WTC11 (cell line): Measurements from ENCODE around the gene LMF1. TPM values are rescaled to one million over a fixed set of nuclear protein-coding genes. Genes with fewer than 3 reads are reported as not detected.

Experiments
- ATAC-seq: fragments of 200-7000 bp; cut with Tn5 transposase; 2 replicates; pipeline ENCODE4 v1.10.0; 2021; ENCODE audit warnings: mild to moderate bottlenecking, moderate library complexity
- CTCF ChIA-PET: fragments of 300-600 bp; sonication (Branson Sonifier 250); formaldehyde crosslinking; loops from one replicate; lab custom pipeline; 2021; ENCODE audit warnings: antibody characterized with exemption; lab: Charles Lee
- POLR2A ChIA-PET: fragments of 350-600 bp; sonication (Branson Sonifier 250); formaldehyde crosslinking; loops from one replicate; lab custom pipeline; 2021; ENCODE audit warnings: antibody characterized with exemption; lab: Charles Lee
- DNase-seq: peaks from one replicate; pipeline ENCODE4 v3.0.0; 2021; ENCODE audit warnings: low spot score
- H3K27ac Mint-ChIP-seq: 2 replicates; pipeline ENCODE4 v1.8.0; 2021; ENCODE audit warnings: mixed read lengths
- H3K27me3 Mint-ChIP-seq: 2 replicates; pipeline ENCODE4 v1.8.0; 2021; ENCODE audit warnings: low read depth, mild to moderate bottlenecking, moderate library complexity, mixed read lengths
- H3K36me3 Mint-ChIP-seq: 2 replicates; pipeline ENCODE4 v1.8.0; 2021; ENCODE audit warnings: mixed read lengths
- H3K4me1 Mint-ChIP-seq: 2 replicates; pipeline ENCODE4 v1.8.0; 2022; ENCODE audit warnings: mixed read lengths
- H3K4me3 Mint-ChIP-seq: 2 replicates; pipeline ENCODE4 v1.8.0; 2021; ENCODE audit warnings: mild to moderate bottlenecking, moderate library complexity, mixed read lengths
- H3K9me3 Mint-ChIP-seq: 2 replicates; pipeline ENCODE4 v1.8.0; 2021; ENCODE audit warnings: mixed read lengths
- ATF2 ChIP-seq: sonication (generic); formaldehyde crosslinking; IDR thresholded peaks from 2 replicates; pipeline ENCODE4 v1.8.1; 2022; ENCODE audit warnings: low read depth, missing genetic modification reagents, borderline replicate concordance
- ATF6 ChIP-seq: sonication (generic); formaldehyde crosslinking; IDR thresholded peaks from 2 replicates; pipeline ENCODE4 v1.8.1; 2023; ENCODE audit warnings: mild to moderate bottlenecking, missing genetic modification reagents
- EMX1 ChIP-seq: fragments of 250-450 bp; sonication (Bioruptor Pico); IDR thresholded peaks from 2 replicates; pipeline ENCODE4 v1.8.0; 2021; ENCODE audit warnings: mild to moderate bottlenecking
- ESRRA ChIP-seq: sonication (generic); formaldehyde crosslinking; IDR thresholded peaks from 2 replicates; pipeline ENCODE4 v1.8.1; 2022; ENCODE audit warnings: mild to moderate bottlenecking, missing genetic modification reagents, borderline replicate concordance
- MXD4 ChIP-seq: fragments of 250-450 bp; sonication (Bioruptor Pico); IDR thresholded peaks from 2 replicates; pipeline ENCODE4 v1.8.0; 2021; ENCODE audit warnings: mild to moderate bottlenecking, moderate library complexity, borderline replicate concordance
- NR2C2 ChIP-seq: sonication (generic); formaldehyde crosslinking; IDR thresholded peaks from 2 replicates; pipeline ENCODE4 v1.8.0; 2022; ENCODE audit warnings: mild to moderate bottlenecking, missing genetic modification reagents
- RELA ChIP-seq: sonication (generic); formaldehyde crosslinking; IDR thresholded peaks from 2 replicates; pipeline ENCODE4 v1.8.1; 2022; ENCODE audit warnings: missing genetic modification reagents, mild to moderate bottlenecking, borderline replicate concordance
- RORB ChIP-seq: fragments of 250-450 bp; sonication (Bioruptor Pico); IDR thresholded peaks from 2 replicates; pipeline ENCODE4 v1.9.0; 2021; ENCODE audit warnings: mild to moderate bottlenecking
- SOX15 ChIP-seq: fragments of 250-450 bp; sonication (Bioruptor Pico); IDR thresholded peaks from 2 replicates; pipeline ENCODE4 v1.9.0; 2021; ENCODE audit warnings: mild to moderate bottlenecking
- TEAD1 ChIP-seq: sonication (generic); formaldehyde crosslinking; IDR thresholded peaks from 2 replicates; pipeline ENCODE4 v1.8.0; 2022; ENCODE audit warnings: mild to moderate bottlenecking, missing genetic modification reagents
- ZBTB43 ChIP-seq: sonication (generic); formaldehyde crosslinking; IDR thresholded peaks from 2 replicates; pipeline ENCODE4 v1.8.1; 2023; ENCODE audit warnings: mild to moderate bottlenecking, missing genetic modification reagents
- ZNF396 ChIP-seq: fragments of 250-450 bp; sonication (Bioruptor Pico); IDR thresholded peaks from 2 replicates; pipeline ENCODE4 v1.8.0; 2021; ENCODE audit warnings: mild to moderate bottlenecking, moderate library complexity, borderline replicate concordance
- ZNF671 ChIP-seq: fragments of 250-450 bp; sonication (Bioruptor Pico); IDR thresholded peaks from 2 replicates; pipeline ENCODE4 v1.8.0; 2021; ENCODE audit warnings: mild to moderate bottlenecking
- total RNA-seq: library from RNA; stranded (reverse); gene quantifications from 3 replicates; pipeline ENCODE4 v1.2.3, GENCODE V29; 2021
- TF ChIP-seq, protein P1 (sequence below): sonication (generic); formaldehyde crosslinking; IDR thresholded peaks from 2 replicates; pipeline ENCODE4 v1.8.0; 2022; ENCODE audit warnings: missing genetic modification reagents
- TF ChIP-seq, protein P2 (sequence below): sonication (generic); formaldehyde crosslinking; IDR thresholded peaks from 2 replicates; pipeline ENCODE4 v1.8.1; 2022; ENCODE audit warnings: low read depth, mild to moderate bottlenecking, moderate library complexity, missing genetic modification reagents, borderline replicate concordance
- TF ChIP-seq, protein P3 (sequence below): fragments of 250-450 bp; sonication (Bioruptor Pico); IDR thresholded peaks from 2 replicates; pipeline ENCODE4 v1.9.0; 2021; ENCODE audit warnings: mild to moderate bottlenecking

LMF1 gene
- total RNA-seq, 1 experiment from 2014 or later = 10.5 TPM

DNA sequence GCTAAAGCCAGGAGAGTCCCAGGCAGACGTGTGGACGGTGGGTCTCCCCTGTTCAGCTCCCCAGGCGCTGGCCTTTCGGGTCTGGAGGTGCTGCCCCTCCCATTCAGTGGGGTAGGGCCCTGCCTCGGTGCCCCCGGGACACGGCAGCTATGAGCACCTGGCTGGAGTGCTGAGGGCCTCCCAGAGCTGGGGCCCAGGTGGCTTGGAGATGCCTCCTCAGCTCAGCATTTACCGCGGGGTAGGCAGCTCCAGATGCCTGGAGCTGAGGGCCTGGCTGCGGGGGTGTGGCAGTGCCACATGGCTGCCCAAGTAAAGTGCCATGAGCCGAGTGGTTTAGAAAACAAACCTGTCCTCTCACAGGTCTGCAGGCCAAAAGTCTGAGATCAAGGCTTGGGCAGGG lies 30.3 kb upstream of the LMF1 start:
- Mint-ChIP-seq H3K27me3 (peaks cover 3% of the 10 kb centered on the region; the same call in 1 of the 2 replicates), H3K4me1 (peaks cover 5% of the 10 kb centered on the region; the same call in 1 of the 2 replicates), H3K4me3 (no peak overlapping the region), H3K36me3 (peaks cover under 1% of the 10 kb centered on the region), H3K27ac (no peak overlapping the region), H3K9me3 (peaks cover 6% of the 10 kb centered on the region)
- ATAC-seq (no peak), DNase-seq (no peak)
- TF ChIP-seq ZNF396 (CRISPR knock-in tag) (no peak), MXD4 (CRISPR knock-in tag) (no peak), EMX1 (CRISPR knock-in tag) (no peak), ATF6 (CRISPR knock-in tag) (no peak), ESRRA (CRISPR knock-in tag) (no peak), ZBTB43 (CRISPR knock-in tag) (no peak), RELA (CRISPR knock-in tag) (no peak)
- TF ChIP-seq, protein P1, sequence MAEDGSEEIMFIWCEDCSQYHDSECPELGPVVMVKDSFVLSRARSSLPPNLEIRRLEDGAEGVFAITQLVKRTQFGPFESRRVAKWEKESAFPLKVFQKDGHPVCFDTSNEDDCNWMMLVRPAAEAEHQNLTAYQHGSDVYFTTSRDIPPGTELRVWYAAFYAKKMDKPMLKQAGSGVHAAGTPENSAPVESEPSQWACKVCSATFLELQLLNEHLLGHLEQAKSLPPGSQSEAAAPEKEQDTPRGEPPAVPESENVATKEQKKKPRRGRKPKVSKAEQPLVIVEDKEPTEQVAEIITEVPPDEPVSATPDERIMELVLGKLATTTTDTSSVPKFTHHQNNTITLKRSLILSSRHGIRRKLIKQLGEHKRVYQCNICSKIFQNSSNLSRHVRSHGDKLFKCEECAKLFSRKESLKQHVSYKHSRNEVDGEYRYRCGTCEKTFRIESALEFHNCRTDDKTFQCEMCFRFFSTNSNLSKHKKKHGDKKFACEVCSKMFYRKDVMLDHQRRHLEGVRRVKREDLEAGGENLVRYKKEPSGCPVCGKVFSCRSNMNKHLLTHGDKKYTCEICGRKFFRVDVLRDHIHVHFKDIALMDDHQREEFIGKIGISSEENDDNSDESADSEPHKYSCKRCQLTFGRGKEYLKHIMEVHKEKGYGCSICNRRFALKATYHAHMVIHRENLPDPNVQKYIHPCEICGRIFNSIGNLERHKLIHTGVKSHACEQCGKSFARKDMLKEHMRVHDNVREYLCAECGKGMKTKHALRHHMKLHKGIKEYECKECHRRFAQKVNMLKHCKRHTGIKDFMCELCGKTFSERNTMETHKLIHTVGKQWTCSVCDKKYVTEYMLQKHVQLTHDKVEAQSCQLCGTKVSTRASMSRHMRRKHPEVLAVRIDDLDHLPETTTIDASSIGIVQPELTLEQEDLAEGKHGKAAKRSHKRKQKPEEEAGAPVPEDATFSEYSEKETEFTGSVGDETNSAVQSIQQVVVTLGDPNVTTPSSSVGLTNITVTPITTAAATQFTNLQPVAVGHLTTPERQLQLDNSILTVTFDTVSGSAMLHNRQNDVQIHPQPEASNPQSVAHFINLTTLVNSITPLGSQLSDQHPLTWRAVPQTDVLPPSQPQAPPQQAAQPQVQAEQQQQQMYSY (CRISPR knock-in tag) = no peak
- CTCF ChIA-PET = interaction anchor here (1.2 kb wide), 1 partner anchor 56 kb away, joined by 8 read pairs; no protein-coding TSS in a partner anchor
- POLR2A ChIA-PET = no interaction called here

DNA sequence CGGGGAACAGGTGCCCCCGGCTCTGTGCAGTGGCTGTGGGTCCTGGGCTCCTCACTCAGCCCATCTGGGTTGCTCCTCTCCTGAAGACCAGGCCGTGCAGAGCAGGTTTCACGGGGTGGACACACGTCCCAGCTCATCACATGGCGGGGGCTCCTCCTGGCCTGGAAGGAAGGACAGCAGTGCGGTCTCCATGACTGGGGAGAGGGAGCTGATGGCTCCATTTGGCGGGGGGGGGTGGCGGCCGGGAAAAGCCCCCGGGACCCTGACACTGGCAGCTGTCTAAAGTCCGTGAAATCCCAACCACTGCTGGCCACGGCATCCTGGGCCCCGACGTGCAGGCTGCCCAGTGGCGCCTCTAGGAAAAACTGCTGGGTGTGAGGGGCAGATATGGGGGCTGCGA lies 29.8 kb upstream of the LMF1 start:
- DNase-seq = no peak
- ChIA-PET CTCF (interaction anchor here (1.2 kb wide), 1 partner anchor 57 kb away, joined by 8 read pairs; no protein-coding TSS in a partner anchor), POLR2A (no interaction called here)
- H3K27me3 Mint-ChIP-seq = peaks cover 7% of the 10 kb centered on the region; the same call in 1 of the 2 replicates
- H3K4me1 Mint-ChIP-seq = peaks cover 5% of the 10 kb centered on the region; the same call in 1 of the 2 replicates
- peaks cover 11% of the 10 kb centered on the region for H3K9me3 Mint-ChIP-seq
- no peak overlapping the region for H3K27ac Mint-ChIP-seq
- no peak overlapping the region for H3K4me3 Mint-ChIP-seq
- no peak for ATAC-seq
- peaks cover 5% of the 10 kb centered on the region for H3K36me3 Mint-ChIP-seq
- TF ChIP-seq, protein P2, sequence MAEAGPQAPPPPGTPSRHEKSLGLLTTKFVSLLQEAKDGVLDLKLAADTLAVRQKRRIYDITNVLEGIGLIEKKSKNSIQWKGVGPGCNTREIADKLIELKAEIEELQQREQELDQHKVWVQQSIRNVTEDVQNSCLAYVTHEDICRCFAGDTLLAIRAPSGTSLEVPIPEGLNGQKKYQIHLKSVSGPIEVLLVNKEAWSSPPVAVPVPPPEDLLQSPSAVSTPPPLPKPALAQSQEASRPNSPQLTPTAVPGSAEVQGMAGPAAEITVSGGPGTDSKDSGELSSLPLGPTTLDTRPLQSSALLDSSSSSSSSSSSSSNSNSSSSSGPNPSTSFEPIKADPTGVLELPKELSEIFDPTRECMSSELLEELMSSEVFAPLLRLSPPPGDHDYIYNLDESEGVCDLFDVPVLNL = no peak
- no peak for TF ChIP-seq RORB (CRISPR knock-in tag)
- TF ChIP-seq ZNF671 = no peak
- TF ChIP-seq ATF2 (CRISPR knock-in tag) = no peak
- TF ChIP-seq, protein P3, sequence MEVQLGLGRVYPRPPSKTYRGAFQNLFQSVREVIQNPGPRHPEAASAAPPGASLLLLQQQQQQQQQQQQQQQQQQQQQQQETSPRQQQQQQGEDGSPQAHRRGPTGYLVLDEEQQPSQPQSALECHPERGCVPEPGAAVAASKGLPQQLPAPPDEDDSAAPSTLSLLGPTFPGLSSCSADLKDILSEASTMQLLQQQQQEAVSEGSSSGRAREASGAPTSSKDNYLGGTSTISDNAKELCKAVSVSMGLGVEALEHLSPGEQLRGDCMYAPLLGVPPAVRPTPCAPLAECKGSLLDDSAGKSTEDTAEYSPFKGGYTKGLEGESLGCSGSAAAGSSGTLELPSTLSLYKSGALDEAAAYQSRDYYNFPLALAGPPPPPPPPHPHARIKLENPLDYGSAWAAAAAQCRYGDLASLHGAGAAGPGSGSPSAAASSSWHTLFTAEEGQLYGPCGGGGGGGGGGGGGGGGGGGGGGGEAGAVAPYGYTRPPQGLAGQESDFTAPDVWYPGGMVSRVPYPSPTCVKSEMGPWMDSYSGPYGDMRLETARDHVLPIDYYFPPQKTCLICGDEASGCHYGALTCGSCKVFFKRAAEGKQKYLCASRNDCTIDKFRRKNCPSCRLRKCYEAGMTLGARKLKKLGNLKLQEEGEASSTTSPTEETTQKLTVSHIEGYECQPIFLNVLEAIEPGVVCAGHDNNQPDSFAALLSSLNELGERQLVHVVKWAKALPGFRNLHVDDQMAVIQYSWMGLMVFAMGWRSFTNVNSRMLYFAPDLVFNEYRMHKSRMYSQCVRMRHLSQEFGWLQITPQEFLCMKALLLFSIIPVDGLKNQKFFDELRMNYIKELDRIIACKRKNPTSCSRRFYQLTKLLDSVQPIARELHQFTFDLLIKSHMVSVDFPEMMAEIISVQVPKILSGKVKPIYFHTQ = no peak
- TF ChIP-seq SOX15 (CRISPR knock-in tag) = no peak
- TF ChIP-seq TEAD1 (CRISPR knock-in tag) = no peak
- TF ChIP-seq, protein P1 (CRISPR knock-in tag) = no peak
- no peak for TF ChIP-seq NR2C2 (CRISPR knock-in tag)
